HG02943 (cell line): ENCODE results near the gene ST8SIA3.

Source experiments
- ATAC-seq: cut with Tn5 transposase; IDR thresholded peaks from one replicate; pipeline ENCODE4 v1.9.1; 2021; ENCODE audit warnings: mild to moderate bottlenecking, low read depth, moderate library complexity; ENCODE audit not compliant: unreplicated experiment

Gene ST8SIA3

GRCh38 chr18:57352271-57352701 is at the start of gene ST8SIA3:
Gene ST8SIA3, plus strand, starts transcription at chr18:57352557. Its CDS starts 290 bp downstream, at chr18:57352847.
- no peak for ATAC-seq

- ATAC-seq, result no peak
Measured at GRCh38 chr18:57311472-57311871, 40.9 kb upstream of the ST8SIA3 start.

GRCh38 chr18:57312346-57313144 is 39.8 kb upstream of the ST8SIA3 start:
- no peak for ATAC-seq

- ATAC-seq, result no peak
Measured at GRCh38 chr18:57320603-57321002, 31.8 kb upstream of the ST8SIA3 start.

GRCh38 chr18:57325491-57326166 is 26.7 kb upstream of the ST8SIA3 start:
- ATAC-seq, result no peak

- ATAC-seq, result no peak
Measured at GRCh38 chr18:57326718-57327323, 25.5 kb upstream of the ST8SIA3 start.

GRCh38 chr18:57328665-57329064 is 23.7 kb upstream of the ST8SIA3 start:
- no peak for ATAC-seq

- no peak for ATAC-seq
Measured at GRCh38 chr18:57329856-57330255, 22.5 kb upstream of the ST8SIA3 start.

GRCh38 chr18:57331718-57332117 is 20.6 kb upstream of the ST8SIA3 start:
- ATAC-seq, result no peak

- no peak for ATAC-seq
Measured at GRCh38 chr18:57333940-57334339, 18.4 kb upstream of the ST8SIA3 start.

- ATAC-seq, result no peak
Measured at GRCh38 chr18:57334383-57334782, 18.0 kb upstream of the ST8SIA3 start.

GRCh38 chr18:57336343-57336742 is 16.0 kb upstream of the ST8SIA3 start:
- no peak for ATAC-seq

GRCh38 chr18:57337890-57338289 is 14.5 kb upstream of the ST8SIA3 start:
- no peak for ATAC-seq

- no peak for ATAC-seq
Measured at GRCh38 chr18:57343833-57344232, 8.5 kb upstream of the ST8SIA3 start.

- no peak for ATAC-seq
Measured at GRCh38 chr18:57346876-57347275, 5.5 kb upstream of the ST8SIA3 start.

GRCh38 chr18:57347784-57348183 is 4.6 kb upstream of the ST8SIA3 start:
- ATAC-seq, result no peak

- ATAC-seq, result no peak
Measured at GRCh38 chr18:57352761-57353136, 392 bp downstream of the ST8SIA3 start.

GRCh38 chr18:57353137-57353939 is 981 bp downstream of the ST8SIA3 start:
- no peak for ATAC-seq

GRCh38 chr18:57353940-57354461 is 1.6 kb downstream of the ST8SIA3 start:
- no peak for ATAC-seq

- ATAC-seq, result no peak
Measured at GRCh38 chr18:57359433-57359832, 7.1 kb downstream of the ST8SIA3 start.
